Pancreas (tissue), 10 donors: ENCODE results near the gene HASPIN. TPM values are rescaled to one million over a fixed set of nuclear protein-coding genes. Genes with fewer than 3 reads are reported as not detected.
"Not testable (repeated sequence)": the region's sequence is repeated elsewhere in the genome, so short reads cannot be mapped to it uniquely, and the experiment has no call there.

Experiments
- ATAC-seq, 4 donors: fragments of 200-7000 bp; cut with Tn5 transposase; one replicate each; pipeline versions ENCODE4 v1.8.0 to v1.9.1; 2020; ENCODE audit warnings: mild to moderate bottlenecking in 4 of 4, moderate library complexity in 4 of 4
- DNase-seq, 6 donors: peaks; one replicate each; pipeline ENCODE4 v3.0.0-alpha.2; 2020
- FAIRE-seq: peaks from 2 replicates; lab custom pipeline; 2012; peaks lifted over from hg19 to GRCh38; lab: Jason Lieb, UNC
- H3K27ac ChIP-seq, 4 donors: fragments of 200-600 bp; sonication (generic); 1 replicate in 3 of 4; 2 replicates in 1 of 4; pipeline versions ENCODE4 v1.5.0 to v1.8.0; 2020
- H3K27me3 ChIP-seq, 4 donors: fragments of 200-600 bp; one replicate each; pipeline ENCODE4 v1.8.0; 2021
- H3K36me3 ChIP-seq, 3 donors: fragments of 200-600 bp; sonication (generic) in 1 of 3; one replicate each; pipeline versions ENCODE4 v1.5.0 to v1.8.0; 2020 to 2021
- H3K4me1 ChIP-seq, 3 donors: fragments of 200-600 bp; one replicate each; pipeline ENCODE4 v1.8.0; 2021
- H3K4me3 ChIP-seq, 4 donors: fragments of 200-600 bp; sonication (generic) in 2 of 4; one replicate each; pipeline versions ENCODE4 v1.5.0 to v1.8.0; 2020 to 2021
- H3K9me3 ChIP-seq, 4 donors: fragments of 200-600 bp; one replicate each; pipeline ENCODE4 v1.8.0; 2021
- CTCF ChIP-seq, 4 donors: fragments of 200-600 bp; sonication (generic) in 3 of 4; IDR thresholded peaks; one replicate each; pipeline versions ENCODE4 v1.5.0 to v1.8.0; 2021; ENCODE audit warnings: antibody characterized with exemption in 4 of 4
- WGBS, 2 donors: extraction: QIAGEN DNeasy Blood & Tissue Kit; methylation state at CpG; one replicate each; pipeline ENCODE4 v1.1.7; 2013; 5-methylcytosine and 5-hydroxymethylcytosine counted together
- intact Hi-C, 3 donors: fragments of 100-400 bp; cut with DNase I; formaldehyde crosslinking; loops; one replicate each; pipeline versions ENCODE4 v1.11.1 to v1.14.2; 2022
- polyA plus RNA-seq, 2 donors: library from polyadenylated mRNA; stranded (reverse); fragments of 200-250 nt; gene quantifications; one replicate each; pipeline ENCODE4 v1.2.3, GENCODE V29; 2013
- total RNA-seq, 6 donors: library from RNA; stranded (reverse); fragmentation: NEBNext Ultra II Directional in 4 of 6; extraction: Animal tissue kit (Norgen Biotek cat#: 25700) in 4 of 6; gene quantifications; one replicate each; pipeline versions ENCODE4 v1.2.1 to v1.2.4, GENCODE V29; 2021 to 2023
- donor health status: healthy with polysubstance abuse.
- donor health status: DM: no; HTN: no; CAD: no; lungs with moderate emphysema.
- donor health status: DM: no; HTN: no; CAD: no.
- donor health status: control.
- donor health status: control.
- donor health status: Bipolar disorder and iron deficiency.
- donor health status: DM: yes; HTN: yes; CAD: no.
- donor health status: DM: no; HTN: no; CAD: no.
- donor health status: DM: no; HTN: no; CAD: no.
- donor health status: DM: yes; HTN: yes; CAD: no.

HASPIN gene
- total and polyA plus RNA-seq, 8 donors, result 0.05 to 0.31 (median 0.21) TPM; not detected in 2

- FAIRE-seq (no peak), ATAC-seq (peak in 3 of 4 donors; percentile 25 to 45 (median 37)), DNase-seq (no peak)
- no peak for TF ChIP-seq CTCF (IDR thresholded peaks at IDR 0.05)
- H3K9me3 ChIP-seq, result no peaks in the 10 kb centered on the region
- no peaks in the 10 kb centered on the region for H3K4me1 ChIP-seq
- H3K4me3 ChIP-seq, result peak overlapping the region in 2 of 4 donors; percentile 18 to 62
- H3K36me3 ChIP-seq, result no peaks in the 10 kb centered on the region
- no peaks in the 10 kb centered on the region for H3K27me3 ChIP-seq
- intact Hi-C loops, result no loop called here
- no peak overlapping the region for H3K27ac ChIP-seq
- 19 to 20% methylated on average over 16 to 17 of the region's 17 CpGs for WGBS, 2 donors
These were observed 28.5 kb upstream of the HASPIN start for GRCh38 chr17:3695129-3695722.

- ATAC-seq, result peak; percentile 56 to 74 (median 68)
- H3K27ac ChIP-seq, result no peak within 1 kb of the TSS
- peak within 1 kb of the TSS; percentile 12 to 62 (median 28) for H3K4me3 ChIP-seq
- FAIRE-seq, result no peak
- no peaks in the 10 kb centered on the region for H3K36me3 ChIP-seq
- no peak for TF ChIP-seq CTCF (IDR thresholded peaks at IDR 0.05)
- H3K9me3 ChIP-seq, result no peaks in the 10 kb centered on the region
- H3K4me1 ChIP-seq, result no peaks in the 10 kb centered on the region
- intact Hi-C loops, result no loop called here
- DNase-seq, result peak in 1 of 6 donors; percentile 68
- H3K27me3 ChIP-seq, result no peaks in the 10 kb centered on the region
- 0 to 1% methylated on average over 63 to 65 of the region's 65 CpGs for WGBS, 2 donors
These were observed 27.8 kb upstream of the HASPIN start, which contains the start of gene P2RX5 for GRCh38 chr17:3695723-3696411. Gene P2RX5, minus strand, starts transcription at chr17:3696155. Its CDS starts 150 bp downstream, at chr17:3696005.

GRCh38 chr17:3697103-3697476 is 26.6 kb upstream of the HASPIN start:
- no peak overlapping the region for H3K4me3 ChIP-seq
- ATAC-seq (no peak), DNase-seq (no peak), FAIRE-seq (no peak)
- intact Hi-C loops, result no loop called here
- no peaks in the 10 kb centered on the region for H3K27me3 ChIP-seq
- no peaks in the 10 kb centered on the region for H3K36me3 ChIP-seq
- no peaks in the 10 kb centered on the region for H3K9me3 ChIP-seq
- no peak for TF ChIP-seq CTCF (IDR thresholded peaks at IDR 0.05)
- no peaks in the 10 kb centered on the region for H3K4me1 ChIP-seq
- no peak overlapping the region for H3K27ac ChIP-seq
- 50 to 52% methylated on average over 12 of the region's 12 CpGs for WGBS, 2 donors

GRCh38 chr17:3698139-3698538 is 25.6 kb upstream of the HASPIN start:
- Histone ChIP-seq H3K27ac (no peak overlapping the region), H3K4me3 (no peak overlapping the region), H3K9me3 (no peaks in the 10 kb centered on the region), H3K4me1 (no peaks in the 10 kb centered on the region), H3K27me3 (no peaks in the 10 kb centered on the region), H3K36me3 (no peaks in the 10 kb centered on the region)
- ATAC-seq (no peak), FAIRE-seq (no peak), DNase-seq (no peak)
- 73 to 78% methylated on average over 4 of the region's 4 CpGs for WGBS, 2 donors
- no peak for TF ChIP-seq CTCF (IDR thresholded peaks at IDR 0.05)
- intact Hi-C loops, result no loop called here

GRCh38 chr17:3699951-3700350 is 23.8 kb upstream of the HASPIN start:
- Histone ChIP-seq H3K9me3 (no peaks in the 10 kb centered on the region), H3K36me3 (no peaks in the 10 kb centered on the region), H3K27me3 (no peaks in the 10 kb centered on the region), H3K4me1 (no peaks in the 10 kb centered on the region), H3K4me3 (no peak overlapping the region), H3K27ac (no peak overlapping the region)
- no peak for TF ChIP-seq CTCF (IDR thresholded peaks at IDR 0.05)
- intact Hi-C loops, result no loop called here
- FAIRE-seq, result no peak
- no peak for ATAC-seq
- WGBS, 2 donors, result 80 to 88% methylated on average over 4 of the region's 4 CpGs
- no peak for DNase-seq

- H3K9me3 ChIP-seq, H3K36me3 ChIP-seq, H3K4me3 ChIP-seq, H3K4me1 ChIP-seq, FAIRE-seq, H3K27me3 ChIP-seq, DNase-seq, intact Hi-C loops, H3K27ac ChIP-seq, ATAC-seq: not testable (repeated sequence)
- WGBS, 2 donors, result 80 to 82% methylated on average over 7 of the region's 7 CpGs
These were observed 21.6 kb upstream of the HASPIN start for GRCh38 chr17:3702041-3702539.
